Stomach (tissue), 4 donors: ENCODE data around the gene ATP9A.

ENCODE experiments used
- EP300 ChIP-seq: sonication (generic); formaldehyde crosslinking; IDR thresholded peaks from one replicate; pipeline ENCODE4 v1.6.1; 2017; ENCODE audit warnings: antibody characterized with exemption
- POLR2A ChIP-seq, 4 donors: fragments of 450-650 bp; IDR thresholded peaks; one replicate each; pipeline ENCODE4 v1.6.1; 2016; ENCODE audit warnings: antibody characterized with exemption in 4 of 4, control low read depth in 2 of 4, mild to moderate bottlenecking in 1 of 4, moderate library complexity in 1 of 4
- TF ChIP-seq, protein P1 (sequence below), 7 experiments: fragments of 450-650 bp in 4 of 7; fragments of 200-600 bp in 3 of 7; sonication (generic) in 3 of 7; IDR thresholded peaks; one replicate each; pipeline ENCODE4 v1.5.1; 2016 to 2019; ENCODE audit warnings: antibody characterized with exemption in 7 of 7, control low read depth in 2 of 7, mild to moderate bottlenecking in 1 of 7

DNA sequence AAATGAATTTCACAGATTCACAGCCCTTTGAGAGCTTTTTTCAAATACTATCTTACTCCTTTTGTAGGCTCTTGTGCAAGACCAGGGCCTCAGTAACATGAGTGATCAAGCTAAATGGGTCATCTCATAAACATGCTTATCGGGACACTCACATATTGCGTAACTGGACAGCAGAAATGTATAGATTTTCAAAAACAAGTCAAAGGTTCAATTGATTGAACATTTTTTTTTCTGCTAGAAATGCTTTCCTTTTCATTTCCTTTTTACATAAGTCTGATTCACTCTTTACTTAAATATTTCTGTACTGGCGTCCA, 42.8 kb upstream of the ATP9A start:
- TF ChIP-seq, protein P1, sequence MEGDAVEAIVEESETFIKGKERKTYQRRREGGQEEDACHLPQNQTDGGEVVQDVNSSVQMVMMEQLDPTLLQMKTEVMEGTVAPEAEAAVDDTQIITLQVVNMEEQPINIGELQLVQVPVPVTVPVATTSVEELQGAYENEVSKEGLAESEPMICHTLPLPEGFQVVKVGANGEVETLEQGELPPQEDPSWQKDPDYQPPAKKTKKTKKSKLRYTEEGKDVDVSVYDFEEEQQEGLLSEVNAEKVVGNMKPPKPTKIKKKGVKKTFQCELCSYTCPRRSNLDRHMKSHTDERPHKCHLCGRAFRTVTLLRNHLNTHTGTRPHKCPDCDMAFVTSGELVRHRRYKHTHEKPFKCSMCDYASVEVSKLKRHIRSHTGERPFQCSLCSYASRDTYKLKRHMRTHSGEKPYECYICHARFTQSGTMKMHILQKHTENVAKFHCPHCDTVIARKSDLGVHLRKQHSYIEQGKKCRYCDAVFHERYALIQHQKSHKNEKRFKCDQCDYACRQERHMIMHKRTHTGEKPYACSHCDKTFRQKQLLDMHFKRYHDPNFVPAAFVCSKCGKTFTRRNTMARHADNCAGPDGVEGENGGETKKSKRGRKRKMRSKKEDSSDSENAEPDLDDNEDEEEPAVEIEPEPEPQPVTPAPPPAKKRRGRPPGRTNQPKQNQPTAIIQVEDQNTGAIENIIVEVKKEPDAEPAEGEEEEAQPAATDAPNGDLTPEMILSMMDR (IDR thresholded peaks at IDR 0.05): no peak
- no peak for TF ChIP-seq POLR2A (IDR thresholded peaks at IDR 0.05)
- no peak for TF ChIP-seq EP300
